ENCODE results near the gene TRABD.
"Not testable (repeated sequence)": the region's sequence is repeated elsewhere in the genome, so short reads cannot be mapped to it uniquely, and the experiment has no call there.

Gene TRABD

DNA sequence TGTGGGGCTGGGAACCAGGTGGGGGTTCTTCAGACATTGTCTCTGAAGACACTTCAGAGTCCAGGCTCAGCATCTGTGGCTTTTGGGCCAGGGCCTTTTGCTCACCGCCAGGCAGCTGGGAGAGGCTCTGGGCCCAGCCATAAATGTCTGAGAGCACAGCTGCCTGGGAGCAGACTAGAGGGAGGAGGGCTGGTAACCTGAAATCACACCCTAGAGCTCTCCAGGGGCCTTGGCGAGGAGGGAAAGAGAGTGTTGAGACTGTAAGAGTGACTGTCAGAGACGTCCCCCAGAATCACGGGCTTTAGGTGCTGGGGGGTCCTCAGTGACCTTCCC is 4.1 kb downstream of the TRABD start:
- DNase-seq: no peak

DNA sequence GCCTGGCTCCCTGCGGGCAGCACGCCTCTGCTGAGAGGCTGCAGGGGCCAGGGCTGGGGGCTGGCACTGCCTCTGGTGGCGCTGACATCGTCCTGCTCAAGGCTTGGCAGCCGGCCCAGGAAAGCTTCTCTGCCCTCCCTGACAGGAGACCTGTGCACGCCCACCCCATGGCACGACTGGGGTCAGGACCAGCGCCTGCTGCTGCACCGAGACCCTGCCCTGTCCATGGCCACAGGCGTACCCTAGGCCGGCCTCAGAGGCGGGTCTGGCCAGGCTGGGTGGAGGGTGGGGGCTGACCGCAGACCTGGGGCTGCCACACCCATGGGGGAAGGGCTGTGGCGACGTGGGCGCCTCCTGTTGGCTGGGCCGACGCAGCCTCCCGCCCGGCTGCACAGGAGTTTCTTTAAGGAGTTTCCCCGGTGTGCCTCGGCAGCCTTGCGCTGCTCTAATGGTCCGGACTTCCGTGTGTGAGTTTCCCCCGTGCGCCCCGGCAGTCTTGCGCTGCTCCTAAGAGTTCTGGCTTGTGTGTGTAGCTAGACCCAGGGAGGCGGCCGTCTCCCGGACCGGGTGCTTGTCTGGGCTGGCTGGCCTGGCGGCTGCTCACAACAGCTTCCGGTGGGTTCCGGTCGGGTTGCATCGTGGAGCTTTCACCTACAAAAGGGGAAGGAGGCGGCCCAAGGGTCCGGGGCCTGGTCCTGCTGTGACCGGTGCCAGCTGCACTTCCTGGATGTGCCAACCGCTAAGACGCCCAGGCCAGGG is 4.6 kb downstream of the TRABD start:
- peak; percentile 96 for DNase-seq

DNA sequence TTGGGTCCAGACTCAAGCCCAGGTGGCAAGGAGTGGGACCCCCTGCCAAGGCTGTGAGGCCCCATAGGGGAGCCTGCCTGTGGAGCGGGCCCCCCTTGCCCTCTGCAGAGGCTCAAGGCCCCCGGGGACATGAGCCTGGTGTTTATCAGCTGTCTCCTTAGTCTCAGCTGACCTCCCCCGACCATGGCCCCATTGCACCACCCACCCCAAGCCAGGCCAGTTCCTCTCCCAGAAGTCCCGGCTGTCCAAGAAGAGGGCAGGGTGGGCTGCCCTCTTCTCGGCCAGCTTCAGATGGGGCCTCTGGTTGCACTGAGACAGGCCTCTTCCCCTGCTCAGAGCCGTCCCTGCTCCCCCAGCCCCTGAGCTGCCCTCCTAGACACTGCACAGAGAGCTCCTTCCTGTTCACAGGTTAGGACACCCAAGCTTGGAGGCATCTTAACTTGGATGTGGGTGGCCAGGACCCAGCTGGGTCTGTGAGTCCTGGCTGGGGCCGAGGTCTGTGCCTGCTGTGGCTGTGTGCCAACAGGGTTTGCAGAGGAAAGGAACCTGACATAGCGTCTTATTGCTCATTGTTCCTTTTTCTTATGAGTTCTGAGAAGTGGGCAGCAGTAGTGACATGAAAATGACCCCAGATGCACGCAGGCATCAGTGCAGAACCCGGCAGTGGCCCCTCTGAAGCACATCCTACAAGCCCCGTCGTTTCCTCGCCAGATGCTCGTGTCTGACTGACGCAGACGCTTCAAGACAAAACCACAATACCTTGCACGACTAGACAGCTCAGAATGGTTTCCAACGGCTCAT is 5.4 kb downstream of the TRABD start:
- peak; percentile 93 for DNase-seq

DNA sequence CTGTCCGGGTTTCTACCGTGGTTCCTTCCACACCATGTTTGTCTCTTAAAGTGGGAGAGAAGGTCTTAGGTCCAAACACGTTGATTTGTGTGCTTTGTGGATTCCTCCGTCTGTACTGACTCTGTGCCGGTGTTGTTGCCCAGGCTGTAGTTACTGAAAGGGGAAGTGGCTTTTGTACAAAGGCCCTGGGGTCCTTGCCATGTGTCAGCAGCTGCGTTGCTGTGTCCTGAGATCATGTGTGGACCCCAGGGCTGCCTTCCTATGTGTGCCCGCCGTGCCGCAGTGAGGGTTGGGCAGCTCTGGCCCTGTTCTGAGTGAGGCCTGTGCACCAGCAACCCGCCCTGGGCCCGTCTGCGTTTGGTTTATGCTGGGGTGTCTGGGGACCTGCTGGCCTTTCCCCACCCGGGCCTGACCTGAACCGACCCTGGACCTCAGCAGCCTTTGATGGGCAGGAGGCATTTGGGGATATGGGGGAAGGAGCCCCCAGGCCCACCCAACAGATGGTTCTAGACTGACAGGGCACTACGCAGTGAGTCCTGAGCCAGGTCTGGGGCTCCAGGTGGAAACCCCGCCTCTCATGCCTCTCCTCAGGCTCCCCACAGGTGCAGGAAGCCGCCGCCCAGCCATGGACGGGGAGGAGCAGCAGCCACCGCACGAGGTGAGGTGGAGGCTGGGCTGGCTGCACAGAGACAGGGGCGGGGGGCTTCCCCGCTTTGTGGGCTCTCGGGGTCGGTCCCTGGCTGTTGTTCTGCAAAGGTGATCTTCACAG is 6.9 kb downstream of the TRABD start:
- peak; percentile 79 for DNase-seq

DNA sequence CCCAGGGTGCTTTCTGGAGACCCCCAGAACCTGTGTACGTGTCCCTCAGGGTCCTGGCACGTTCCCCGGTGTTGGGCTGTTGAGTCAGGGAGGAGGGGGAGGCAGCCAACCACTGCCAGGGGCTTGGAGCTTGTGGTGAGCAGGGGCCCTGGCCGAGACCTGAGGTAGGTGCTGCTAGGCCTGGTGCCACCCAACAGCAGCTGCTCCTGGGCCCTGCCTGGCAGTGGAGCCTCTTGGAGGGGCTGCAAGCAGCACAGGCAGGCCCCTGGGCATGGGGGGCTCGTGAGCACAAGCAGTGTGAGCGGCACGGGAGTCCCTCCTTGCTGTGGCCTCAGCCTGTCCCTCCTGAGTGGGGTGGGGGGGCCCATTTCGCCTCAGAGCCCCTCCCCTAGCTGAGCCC is 7.9 kb downstream of the TRABD start:
- no peak for DNase-seq

DNA sequence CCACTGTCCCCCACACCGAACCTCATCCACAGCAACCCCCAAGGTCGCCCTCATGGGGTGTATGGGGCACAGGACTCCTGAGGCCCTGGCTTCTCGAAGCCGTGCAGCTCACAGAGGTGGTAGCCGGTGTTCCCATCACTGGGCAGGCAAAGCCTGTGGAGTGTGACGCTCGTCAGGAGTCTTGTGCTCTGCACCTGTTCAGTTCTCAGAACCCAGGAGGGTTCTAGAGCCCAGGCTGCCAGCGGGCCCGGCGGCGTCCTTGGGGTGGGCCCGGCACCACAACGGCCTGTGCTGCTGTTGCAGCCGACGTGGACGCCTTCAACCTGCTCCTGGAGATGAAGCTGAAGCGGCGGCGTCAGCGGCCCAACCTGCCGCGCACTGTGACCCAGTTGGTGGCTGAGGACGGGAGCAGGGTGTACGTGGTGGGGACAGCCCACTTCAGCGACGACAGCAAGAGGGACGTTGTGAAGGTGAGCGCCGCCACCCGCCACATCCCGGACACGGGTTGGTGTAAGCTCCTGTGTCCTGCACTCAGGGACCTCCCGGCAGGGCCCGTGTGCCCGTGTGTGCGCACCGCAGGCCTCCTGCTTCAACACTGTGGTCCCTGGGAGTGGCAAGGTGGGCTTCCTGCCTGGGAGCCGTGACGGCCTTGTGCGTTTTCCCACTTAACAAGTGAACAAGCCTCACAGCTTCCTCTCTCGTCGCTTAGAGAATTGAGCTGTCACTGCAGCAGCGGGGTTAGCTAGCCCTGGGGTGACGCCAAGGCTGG is 8.5 kb downstream of the TRABD start:
- no peak for DNase-seq

DNA sequence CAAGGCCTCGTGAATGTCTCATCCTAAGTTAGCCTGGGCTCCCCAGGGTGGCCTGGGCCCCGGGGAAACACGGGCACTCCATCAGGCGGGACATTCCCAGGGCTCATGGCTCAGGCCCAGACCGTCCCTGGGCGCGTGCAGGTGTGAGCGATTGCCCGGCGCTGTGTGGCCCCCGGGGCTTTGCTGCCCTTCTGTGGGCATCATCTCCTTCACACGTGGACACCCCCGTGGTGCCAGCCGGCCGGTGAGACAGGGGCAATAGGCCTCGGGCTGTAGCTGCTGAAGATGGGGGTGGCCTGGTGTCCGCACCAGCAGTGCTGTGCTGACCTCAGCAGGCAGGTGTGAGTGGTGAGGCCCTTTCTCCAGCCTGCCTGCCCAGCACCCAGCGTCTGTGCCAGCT is 10.5 kb downstream of the TRABD start:
- no peak for DNase-seq

DNA sequence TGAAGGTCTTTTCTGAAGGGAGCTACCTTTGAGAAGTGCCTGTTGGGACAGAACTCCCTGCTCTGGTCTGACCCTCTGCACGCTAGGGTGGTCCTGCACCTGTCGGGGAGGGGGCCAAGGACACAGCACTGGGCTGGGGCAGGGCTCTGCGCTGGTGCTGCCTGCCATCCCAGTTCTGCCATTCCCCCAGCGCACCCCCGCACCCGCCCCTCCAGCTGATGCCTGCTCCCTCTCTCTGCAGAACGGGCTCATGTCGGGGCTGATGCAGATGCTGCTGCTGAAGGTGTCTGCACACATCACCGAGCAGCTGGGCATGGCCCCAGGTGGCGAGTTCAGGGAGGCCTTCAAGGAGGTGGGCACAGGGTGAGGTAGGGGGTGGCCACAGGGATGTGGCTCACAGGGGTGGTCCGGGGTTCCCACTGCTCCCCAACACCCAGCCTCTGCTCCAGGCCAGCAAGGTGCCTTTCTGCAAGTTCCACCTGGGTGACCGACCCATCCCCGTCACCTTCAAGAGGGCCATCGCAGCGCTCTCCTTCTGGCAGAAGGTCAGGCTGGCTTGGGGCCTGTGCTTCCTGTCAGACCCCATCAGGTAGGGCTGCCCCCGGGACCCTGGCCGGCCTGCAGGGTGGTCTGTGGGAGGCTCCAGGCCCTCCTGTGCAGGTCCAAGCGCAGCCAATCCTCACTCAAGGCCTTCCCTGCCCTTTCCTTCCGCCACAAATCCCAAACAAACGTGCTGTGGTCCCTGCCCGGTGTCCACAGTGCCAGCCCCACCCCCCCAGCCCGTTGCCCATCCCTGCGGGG is 11.5 kb downstream of the TRABD start:
- DNase-seq: no peak

DNA sequence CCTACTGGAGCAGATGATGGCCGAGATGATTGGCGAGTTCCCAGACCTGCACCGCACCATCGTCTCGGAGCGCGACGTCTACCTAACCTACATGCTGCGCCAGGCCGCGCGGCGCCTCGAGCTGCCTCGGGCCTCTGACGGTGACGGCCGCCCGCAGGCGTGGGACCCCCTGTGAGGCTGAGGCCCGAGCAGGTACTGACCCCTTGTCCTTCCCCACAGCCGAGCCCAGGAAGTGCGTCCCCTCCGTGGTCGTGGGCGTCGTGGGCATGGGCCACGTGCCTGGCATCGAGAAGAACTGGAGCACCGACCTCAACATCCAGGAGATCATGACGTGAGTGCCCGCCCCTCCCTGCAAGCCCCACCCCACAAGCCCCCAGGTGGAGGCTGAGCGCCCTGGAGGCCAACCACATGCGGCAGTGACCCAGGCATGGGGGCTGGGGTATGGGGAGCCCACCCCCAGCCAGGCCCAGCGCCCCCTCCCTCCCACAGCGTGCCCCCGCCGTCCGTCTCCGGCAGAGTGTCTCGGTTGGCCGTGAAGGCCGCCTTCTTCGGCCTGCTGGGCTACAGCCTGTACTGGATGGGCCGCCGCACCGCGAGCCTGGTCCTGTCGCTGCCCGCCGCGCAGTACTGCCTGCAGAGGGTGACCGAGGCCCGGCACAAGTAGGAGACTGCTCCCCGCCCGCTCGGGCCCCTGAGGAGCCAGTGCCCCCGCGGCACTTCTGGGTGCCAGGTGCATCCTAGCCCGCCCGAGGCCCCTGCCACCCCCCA is 12.3 kb downstream of the TRABD start:
- DNase-seq: no peak

DNA sequence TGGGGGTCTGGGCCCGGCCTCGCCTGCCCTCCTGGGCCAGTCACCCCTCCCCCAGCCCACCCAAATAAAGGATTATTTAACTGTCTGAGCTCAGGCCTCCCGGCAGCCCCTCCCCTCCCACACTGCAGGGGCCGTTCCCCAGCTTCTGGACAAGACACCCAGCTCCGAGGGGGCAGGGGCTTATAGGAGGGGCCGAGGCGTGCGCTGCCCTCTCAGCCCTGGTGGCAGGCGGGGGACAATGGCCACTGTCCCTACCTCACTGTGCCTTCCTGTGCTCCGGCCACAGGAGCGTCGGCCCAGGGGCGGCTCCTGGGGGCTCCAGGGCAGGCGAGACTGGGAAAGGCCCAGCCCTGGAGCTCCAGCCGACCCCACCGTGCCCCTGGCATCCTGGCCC is 12.9 kb downstream of the TRABD start:
- no peak for DNase-seq

DNA sequence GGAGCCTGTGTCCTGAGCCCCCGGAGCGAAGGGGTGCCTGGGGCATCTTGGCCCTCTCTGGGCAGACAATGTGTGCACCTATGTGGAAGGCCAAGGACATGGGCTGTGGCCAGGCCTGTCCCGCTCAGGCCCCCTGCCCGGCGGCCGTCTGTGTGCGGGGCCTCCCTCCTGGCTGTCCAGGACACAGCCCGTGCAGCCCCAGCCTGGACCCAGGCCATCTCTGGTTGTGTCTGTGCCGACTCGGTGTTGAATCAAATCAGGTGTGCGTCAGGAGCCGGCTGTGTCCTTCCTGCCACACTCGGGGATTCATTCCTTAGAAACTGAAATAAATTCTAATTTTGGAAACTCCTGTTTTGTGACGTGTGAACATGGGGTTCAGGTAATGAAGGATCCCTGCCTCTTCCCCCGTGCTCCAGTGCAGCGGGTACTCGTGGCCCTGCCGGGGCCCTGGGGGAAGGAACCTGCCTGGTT is 13.6 kb downstream of the TRABD start:
- DNase-seq: no peak

DNA sequence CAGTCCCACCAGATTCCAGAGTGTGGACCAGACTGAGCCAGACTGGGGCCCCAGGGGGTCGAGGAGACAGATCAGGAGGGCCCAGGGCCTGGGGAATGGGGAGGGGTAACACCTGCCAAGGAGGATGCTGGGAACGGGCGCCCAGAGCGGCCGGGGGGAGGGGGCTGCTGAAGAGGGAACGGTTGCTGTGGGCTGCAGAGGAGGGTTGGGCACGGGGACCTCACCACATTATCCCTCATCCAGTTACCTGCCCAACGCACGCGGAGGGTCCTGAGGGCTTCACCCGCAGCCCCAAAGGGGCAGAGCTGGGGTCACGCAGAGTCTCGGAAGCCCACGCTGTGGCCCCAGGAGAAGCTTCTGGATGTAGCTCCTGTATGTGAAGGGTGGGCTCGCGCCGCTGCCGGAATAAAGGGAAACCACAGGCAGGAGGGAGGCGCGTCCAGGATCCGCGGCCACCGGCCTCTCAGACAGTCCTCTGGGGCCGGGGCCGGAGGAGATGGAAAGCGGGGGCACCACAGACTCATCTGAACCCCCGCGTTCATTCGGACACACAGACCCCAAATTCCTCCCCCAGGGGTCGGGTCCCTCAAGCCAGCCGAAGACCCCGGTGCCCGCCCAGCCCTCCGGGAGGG is 14.2 kb downstream of the TRABD start:
- peak; percentile 44 for DNase-seq

DNA sequence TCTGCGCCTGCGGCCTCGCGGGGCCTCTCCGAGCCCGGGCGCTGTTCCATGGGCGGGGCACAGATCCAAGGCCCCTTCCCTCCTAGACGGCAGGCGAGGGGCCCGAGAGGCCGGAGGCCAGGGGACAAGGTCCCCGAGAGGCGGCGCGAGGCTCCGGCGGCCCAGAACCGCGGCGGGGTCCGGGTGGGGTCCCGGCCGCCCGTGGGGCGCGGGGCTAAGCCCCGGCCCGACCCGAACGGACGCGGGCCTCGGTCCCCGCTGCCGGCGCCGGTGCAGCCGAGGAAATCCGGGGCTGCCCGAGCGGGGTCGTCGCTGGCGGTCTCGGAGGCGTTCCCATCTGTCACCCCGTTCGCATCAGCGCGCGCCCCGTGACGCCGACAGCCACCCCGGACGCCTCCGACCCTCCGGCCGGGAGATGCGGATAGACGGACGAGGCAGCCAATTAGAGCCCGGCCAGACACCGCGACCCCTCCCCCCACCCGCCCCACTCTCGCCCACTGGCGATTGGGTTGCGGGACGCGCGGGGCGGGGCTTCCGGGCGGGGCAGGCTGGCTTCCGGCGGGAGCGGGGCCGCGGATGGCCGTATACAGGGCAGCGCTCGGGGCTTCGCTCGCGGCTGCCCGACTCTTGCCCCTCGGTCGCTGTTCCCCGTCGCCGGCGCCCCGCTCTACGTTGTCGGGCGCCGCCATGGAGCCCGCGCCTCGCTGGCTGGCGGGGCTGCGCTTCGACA is 14.9 kb downstream of the TRABD start, which contains the start of gene SELENOO:
SELENOO (plus strand) TSS at position 551 of the 730 bp plus-strand sequence; CDS start at position 577, 26 bp downstream.
- peak; percentile 96 for DNase-seq

DNA sequence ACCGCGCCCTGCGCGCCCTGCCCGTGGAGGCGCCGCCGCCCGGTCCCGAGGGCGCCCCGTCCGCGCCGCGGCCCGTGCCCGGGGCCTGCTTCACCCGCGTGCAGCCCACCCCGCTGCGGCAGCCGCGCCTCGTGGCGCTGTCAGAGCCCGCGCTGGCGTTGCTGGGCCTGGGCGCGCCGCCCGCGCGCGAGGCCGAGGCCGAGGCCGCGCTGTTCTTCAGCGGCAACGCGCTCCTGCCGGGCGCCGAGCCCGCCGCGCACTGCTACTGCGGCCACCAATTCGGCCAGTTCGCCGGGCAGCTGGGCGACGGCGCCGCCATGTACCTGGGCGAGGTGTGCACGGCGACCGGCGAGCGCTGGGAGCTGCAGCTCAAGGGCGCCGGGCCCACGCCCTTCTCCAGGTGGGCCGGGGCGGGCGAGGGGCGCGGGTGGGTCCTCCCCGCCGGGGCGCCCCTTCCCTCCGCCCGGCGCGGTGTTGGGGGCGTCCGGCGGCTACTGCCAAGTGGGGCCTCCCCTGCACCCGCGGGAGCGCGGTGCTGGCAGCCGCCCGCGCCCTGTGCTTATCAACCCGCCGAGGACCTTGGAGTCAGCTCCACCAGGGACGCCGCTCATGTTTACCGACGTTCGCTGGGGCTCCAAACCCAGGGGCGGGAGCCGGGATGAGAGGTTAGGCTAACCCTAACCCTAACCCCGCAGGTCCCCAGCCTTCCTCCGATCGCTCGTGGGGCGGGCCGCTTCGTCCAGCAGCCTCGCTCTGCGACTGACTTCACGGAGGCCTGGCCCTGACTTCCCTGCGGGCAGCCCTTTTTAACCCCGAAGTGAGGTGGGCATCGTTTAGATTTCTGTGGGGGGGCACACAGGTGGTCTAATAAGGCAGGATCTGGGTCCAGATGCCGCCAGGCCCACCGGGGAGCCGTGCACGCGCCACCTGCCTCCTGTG is 15.7 kb downstream of the TRABD start:
- peak; percentile 62 for DNase-seq

DNA sequence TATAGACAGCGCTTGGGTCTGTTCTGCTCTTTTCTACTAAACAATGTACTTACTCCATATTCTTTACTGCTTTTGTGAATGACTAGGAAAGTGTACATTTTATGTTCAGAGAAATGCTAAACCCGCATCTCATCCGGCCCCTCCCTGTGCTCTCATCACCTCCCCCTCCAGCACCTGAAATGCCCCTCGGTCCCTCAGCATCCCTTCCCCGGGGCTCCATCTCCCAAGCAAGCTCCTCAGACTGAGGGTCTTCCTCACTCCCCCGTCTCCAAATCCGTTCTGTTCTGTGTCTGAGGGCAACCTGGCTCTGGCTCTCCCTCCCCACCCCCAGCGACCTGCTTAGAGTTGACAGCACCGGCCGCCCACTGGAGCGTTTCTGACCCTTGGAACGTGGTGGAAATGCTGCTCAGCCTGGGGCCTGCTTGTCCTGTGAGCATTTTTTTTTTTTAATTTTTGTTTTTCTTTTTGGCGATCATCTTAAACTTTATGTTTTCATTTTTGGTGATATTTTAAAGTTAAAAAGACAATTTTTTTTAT is 16.5 kb downstream of the TRABD start:
- no peak for DNase-seq

DNA sequence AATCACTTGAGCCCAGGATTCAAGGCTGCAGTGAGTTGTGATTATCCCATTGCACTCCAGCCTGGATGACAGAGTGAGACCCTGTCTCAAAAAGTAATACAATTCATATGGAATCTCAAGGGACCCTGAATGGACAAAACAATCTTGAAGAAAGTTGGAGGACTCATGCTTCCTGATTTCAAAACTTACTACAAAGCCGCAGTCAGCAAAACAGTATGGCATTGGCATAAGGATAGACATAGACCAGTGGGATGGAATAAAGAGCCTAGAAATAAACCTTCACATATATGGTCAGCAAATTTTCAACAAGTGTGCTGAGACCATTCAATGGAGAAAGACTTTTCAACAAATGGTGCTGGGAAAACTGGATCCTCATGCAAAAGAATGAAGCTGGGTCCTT is 17.6 kb downstream of the TRABD start:
- no peak for DNase-seq

DNA sequence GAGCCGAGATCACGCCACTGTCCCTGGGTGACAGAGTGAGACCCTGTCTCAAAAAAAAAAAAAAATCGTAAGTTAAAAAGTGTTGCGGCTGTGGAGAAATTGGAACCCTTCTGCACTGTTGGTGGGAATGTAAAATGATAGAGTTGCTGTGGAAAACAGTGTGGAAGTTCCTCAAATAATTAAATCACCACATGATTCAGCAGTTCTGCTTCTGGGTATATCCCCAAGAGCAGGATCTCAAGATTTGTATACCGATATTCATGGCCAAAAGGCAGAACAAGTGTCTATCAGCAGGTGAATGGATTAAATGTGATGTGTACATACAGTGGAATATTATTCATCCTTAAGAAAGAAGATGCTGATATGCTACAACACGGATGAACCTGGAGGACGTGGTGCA is 18.9 kb downstream of the TRABD start:
- no peak for DNase-seq

DNA sequence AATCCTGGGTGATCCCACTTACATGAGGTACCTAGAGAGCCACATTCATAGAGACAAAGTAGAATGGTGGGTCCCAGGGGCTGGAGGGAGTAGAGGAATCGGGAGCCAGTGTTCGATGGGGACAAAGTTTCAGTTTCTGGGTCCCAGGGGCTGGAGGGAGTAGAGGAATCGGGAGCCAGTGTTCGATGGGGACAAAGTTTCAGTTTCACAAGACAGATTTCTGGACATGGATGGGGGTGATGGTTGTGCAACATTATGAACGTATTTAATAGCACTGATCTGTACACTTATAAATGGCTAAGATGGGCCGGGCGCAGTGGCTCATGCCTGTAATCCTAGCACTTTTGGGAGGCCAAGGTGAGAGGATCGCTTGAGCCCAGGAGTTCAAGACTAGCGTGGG is 19.3 kb downstream of the TRABD start:
- not testable (repeated sequence) for DNase-seq

All from hematopoietic multipotent progenitor cell treated with erythropoietin and hydrocortisone succinate and interleukin-3 and kit ligand, for 4 days (in vitro differentiated cells).